PFSK-1 (cell line): ENCODE measurements around the gene DLGAP5.

ENCODE experiments used
- FOXP2 ChIP-seq: optimal IDR thresholded peaks from 2 replicates; pipeline ENCODE3; 2011; ENCODE audit warnings: borderline replicate concordance, control low read depth, inconsistent platforms; ENCODE audit not compliant: insufficient read depth; ENCODE audit errors: extremely low read length, extremely low read depth
- POLR2AphosphoS5 ChIP-seq: IDR thresholded peaks from 2 replicates; pipeline ENCODE4 v1.6.1; 2012; ENCODE audit warnings: low read depth, mild to moderate bottlenecking, control low read depth, low read length, moderate library complexity
- SIN3A ChIP-seq: IDR thresholded peaks from 2 replicates; pipeline ENCODE4 v1.6.1; 2012; ENCODE audit warnings: mild to moderate bottlenecking, low read length, moderate library complexity, borderline replicate concordance; ENCODE audit not compliant: insufficient read depth
- TAF1 ChIP-seq: IDR thresholded peaks from 2 replicates; pipeline ENCODE4 v1.6.1; 2012; ENCODE audit warnings: low read length, control low read depth, borderline replicate concordance; ENCODE audit not compliant: insufficient read depth
- TF ChIP-seq, protein P1 (sequence below), 2 experiments: IDR thresholded peaks; 2 replicates each; pipeline versions ENCODE4 v1.6.1 to v1.8.0; 2011 to 2012; ENCODE audit warnings: low read depth in 2 of 2, low read length in 2 of 2, control low read depth in 1 of 2, inconsistent platforms in 1 of 2, mild to moderate bottlenecking in 1 of 2, moderate library complexity in 1 of 2; ENCODE audit not compliant: insufficient read depth in 1 of 2

The DLGAP5 gene

DNA sequence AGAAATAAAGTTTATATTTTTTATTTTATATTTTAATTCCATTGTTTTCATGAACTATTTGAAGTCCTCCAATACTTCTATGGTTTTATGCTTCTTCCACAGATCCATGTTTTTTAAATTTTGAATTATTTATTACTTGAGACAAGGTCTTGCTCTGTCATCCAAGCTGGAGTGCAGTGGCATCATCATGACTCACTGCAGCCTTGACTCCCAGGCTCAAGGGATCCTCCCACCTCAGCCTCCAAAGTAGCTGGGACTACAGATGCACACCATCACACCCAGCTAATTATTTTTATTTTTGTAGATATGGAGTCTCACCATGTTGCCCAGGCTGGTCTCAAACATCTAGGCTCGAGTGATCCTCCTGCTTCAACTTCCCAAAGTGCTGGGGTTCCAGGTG, 28.8 kb upstream of the DLGAP5 start:
- no peak for TF ChIP-seq POLR2AphosphoS5
- no peak for TF ChIP-seq TAF1
- TF ChIP-seq, protein P1, sequence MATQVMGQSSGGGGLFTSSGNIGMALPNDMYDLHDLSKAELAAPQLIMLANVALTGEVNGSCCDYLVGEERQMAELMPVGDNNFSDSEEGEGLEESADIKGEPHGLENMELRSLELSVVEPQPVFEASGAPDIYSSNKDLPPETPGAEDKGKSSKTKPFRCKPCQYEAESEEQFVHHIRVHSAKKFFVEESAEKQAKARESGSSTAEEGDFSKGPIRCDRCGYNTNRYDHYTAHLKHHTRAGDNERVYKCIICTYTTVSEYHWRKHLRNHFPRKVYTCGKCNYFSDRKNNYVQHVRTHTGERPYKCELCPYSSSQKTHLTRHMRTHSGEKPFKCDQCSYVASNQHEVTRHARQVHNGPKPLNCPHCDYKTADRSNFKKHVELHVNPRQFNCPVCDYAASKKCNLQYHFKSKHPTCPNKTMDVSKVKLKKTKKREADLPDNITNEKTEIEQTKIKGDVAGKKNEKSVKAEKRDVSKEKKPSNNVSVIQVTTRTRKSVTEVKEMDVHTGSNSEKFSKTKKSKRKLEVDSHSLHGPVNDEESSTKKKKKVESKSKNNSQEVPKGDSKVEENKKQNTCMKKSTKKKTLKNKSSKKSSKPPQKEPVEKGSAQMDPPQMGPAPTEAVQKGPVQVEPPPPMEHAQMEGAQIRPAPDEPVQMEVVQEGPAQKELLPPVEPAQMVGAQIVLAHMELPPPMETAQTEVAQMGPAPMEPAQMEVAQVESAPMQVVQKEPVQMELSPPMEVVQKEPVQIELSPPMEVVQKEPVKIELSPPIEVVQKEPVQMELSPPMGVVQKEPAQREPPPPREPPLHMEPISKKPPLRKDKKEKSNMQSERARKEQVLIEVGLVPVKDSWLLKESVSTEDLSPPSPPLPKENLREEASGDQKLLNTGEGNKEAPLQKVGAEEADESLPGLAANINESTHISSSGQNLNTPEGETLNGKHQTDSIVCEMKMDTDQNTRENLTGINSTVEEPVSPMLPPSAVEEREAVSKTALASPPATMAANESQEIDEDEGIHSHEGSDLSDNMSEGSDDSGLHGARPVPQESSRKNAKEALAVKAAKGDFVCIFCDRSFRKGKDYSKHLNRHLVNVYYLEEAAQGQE (IDR thresholded peaks at IDR 0.05; ENCODE audit: insufficient read depth in 1 of 2, low read depth in 2 of 2, low read length in 2 of 2), result no peak
- TF ChIP-seq FOXP2, result no peak
- no peak for TF ChIP-seq SIN3A

DNA sequence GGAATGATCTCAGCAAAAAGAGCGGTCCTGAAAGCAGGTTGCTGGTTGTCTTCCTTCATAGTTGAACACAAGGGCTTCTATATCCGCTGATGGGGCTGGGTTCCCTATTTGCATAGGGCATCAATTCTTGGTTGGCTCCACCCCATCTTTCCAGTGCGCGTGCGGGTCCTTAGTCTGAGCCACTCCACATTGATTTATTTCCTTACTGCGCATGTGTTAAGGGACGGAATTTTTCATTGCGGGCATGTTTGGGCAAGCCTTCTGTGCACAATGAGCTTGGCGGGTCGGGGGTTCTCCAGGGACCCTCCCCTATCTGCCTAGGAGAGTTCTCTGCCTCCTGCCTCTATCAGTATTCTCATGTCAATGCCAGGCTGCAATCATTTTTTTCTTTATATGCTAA, 21.2 kb upstream of the DLGAP5 start:
- TF ChIP-seq, protein P1 (IDR thresholded peaks at IDR 0.05; ENCODE audit: insufficient read depth in 1 of 2, low read depth in 2 of 2, low read length in 2 of 2), result no peak
- TF ChIP-seq TAF1 (no peak), POLR2AphosphoS5 (no peak), FOXP2 (no peak), SIN3A (no peak)

DNA sequence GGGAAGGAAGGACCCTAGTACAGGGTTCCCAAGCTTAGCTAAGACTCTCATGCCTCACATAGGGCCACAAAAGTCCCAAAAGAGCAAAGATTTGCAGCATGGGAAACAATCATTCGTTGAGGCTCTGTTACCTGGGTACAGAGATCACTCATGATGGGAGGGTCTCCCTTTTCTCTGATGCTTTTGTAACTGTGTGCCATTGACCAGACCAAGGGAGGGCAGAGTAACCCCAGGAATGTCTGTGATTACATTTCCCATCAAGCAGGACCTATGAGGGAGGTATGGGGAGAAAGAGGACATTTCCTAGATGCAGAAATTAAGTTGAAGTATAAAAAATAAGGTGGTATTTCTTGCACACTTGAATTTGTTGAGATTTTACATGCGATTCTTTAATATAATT, 16.4 kb upstream of the DLGAP5 start:
- TF ChIP-seq FOXP2 (no peak), POLR2AphosphoS5 (no peak), SIN3A (no peak), TAF1 (no peak)
- TF ChIP-seq, protein P1 (IDR thresholded peaks at IDR 0.05; ENCODE audit: insufficient read depth in 1 of 2, low read depth in 2 of 2, low read length in 2 of 2), result no peak

DNA sequence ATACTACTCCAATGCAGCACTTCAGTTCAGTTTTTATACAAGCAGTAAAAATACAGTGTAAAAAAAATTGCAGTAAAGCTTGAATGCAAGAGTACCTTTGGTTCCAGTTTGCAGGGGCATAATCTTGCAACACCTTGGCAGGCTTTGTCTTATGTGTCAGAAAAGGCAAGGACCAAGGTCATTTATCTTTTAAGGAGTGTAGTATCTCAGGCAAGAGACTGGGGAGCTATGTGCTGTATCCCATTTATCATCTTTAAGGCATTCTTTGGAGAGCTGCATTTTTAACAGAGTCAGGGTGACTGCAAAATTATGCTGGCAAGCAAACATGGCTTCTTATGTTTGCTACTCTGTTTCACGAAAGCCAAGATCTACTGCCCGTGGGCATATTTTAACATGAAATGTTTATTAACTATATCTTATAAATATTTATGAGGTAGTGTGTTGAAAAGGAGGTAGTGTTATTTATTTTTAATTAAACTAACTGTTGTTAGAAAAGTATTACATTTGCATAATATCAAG, 14.8 kb upstream of the DLGAP5 start:
- TF ChIP-seq SIN3A, result no peak
- TF ChIP-seq POLR2AphosphoS5, result no peak
- TF ChIP-seq TAF1, result no peak
- TF ChIP-seq, protein P1 (IDR thresholded peaks at IDR 0.05; ENCODE audit: insufficient read depth in 1 of 2, low read depth in 2 of 2, low read length in 2 of 2), result no peak
- no peak for TF ChIP-seq FOXP2
